DOHH2 (cell line): Measurements from ENCODE around the gene ASPSCR1.
A peak's percentile ranks its signal among the peaks of the same experiment; 100 is the strongest.

Experiments used
- H3F3A ChIP-seq: fragments of 200-600 bp; sonication (generic), shearing (Covaris generic); 2 replicates; pipeline ENCODE4 v1.6.0; 2016; ENCODE audit warnings: antibody characterized with exemption, mild to moderate bottlenecking; ENCODE audit not compliant: control insufficient read depth, insufficient read depth
- H3K27ac ChIP-seq: fragments of 200-600 bp; sonication (generic); 2 replicates; pipeline ENCODE4 v1.5.1; 2014; ENCODE audit warnings: low read depth, mild to moderate bottlenecking, low read length, moderate library complexity
- H3K27me3 ChIP-seq: fragments of 200-600 bp; sonication (generic); 2 replicates; pipeline ENCODE4 v1.6.1; 2014; ENCODE audit warnings: mild to moderate bottlenecking, low read length, mixed read lengths; ENCODE audit not compliant: control insufficient read depth
- H3K36me3 ChIP-seq: fragments of 200-600 bp; sonication (generic); 2 replicates; pipeline ENCODE4 v1.6.1; 2014; ENCODE audit warnings: mild to moderate bottlenecking, low read length, moderate library complexity, mixed read lengths; ENCODE audit not compliant: control insufficient read depth
- H3K4me1 ChIP-seq: fragments of 200-600 bp; sonication (generic); 2 replicates; pipeline ENCODE4 v1.6.1; 2014; ENCODE audit warnings: mild to moderate bottlenecking, low read length, mixed read lengths; ENCODE audit not compliant: control insufficient read depth
- H3K4me2 ChIP-seq: fragments of 200-600 bp; sonication (generic); 2 replicates; pipeline ENCODE4 v1.6.0; 2014; ENCODE audit warnings: mild to moderate bottlenecking, low read length, moderate library complexity
- H3K4me3 ChIP-seq: fragments of 200-600 bp; sonication (generic); 2 replicates; pipeline ENCODE4 v1.5.1; 2014; ENCODE audit warnings: mild to moderate bottlenecking, low read length, mixed read lengths
- H3K79me2 ChIP-seq: fragments of 200-600 bp; sonication (generic); 2 replicates; pipeline ENCODE4 v1.6.1; 2014; ENCODE audit warnings: mild to moderate bottlenecking, low read length, mixed read lengths; ENCODE audit not compliant: control insufficient read depth
- H3K9me2 ChIP-seq: fragments of 200-600 bp; sonication (generic); replicated peaks from 2 replicates; pipeline ENCODE4 v1.6.1; 2014; ENCODE audit warnings: mild to moderate bottlenecking, low read length, mixed read lengths; ENCODE audit not compliant: control insufficient read depth
- H3K9me3 ChIP-seq: fragments of 200-600 bp; sonication (generic); 2 replicates; pipeline ENCODE4 v1.6.1; 2014; ENCODE audit warnings: antibody characterized with exemption, low read length, mixed read lengths; ENCODE audit not compliant: control insufficient read depth, insufficient read depth
- H4K20me1 ChIP-seq: fragments of 200-600 bp; sonication (generic); 2 replicates; pipeline ENCODE4 v1.6.0; 2014; ENCODE audit warnings: low read depth, mild to moderate bottlenecking, antibody characterized with exemption, low read length, moderate library complexity; ENCODE audit not compliant: control insufficient read depth, insufficient read depth
- EZH2phosphoT487 ChIP-seq: fragments of 200-600 bp; sonication (generic); IDR thresholded peaks from 2 replicates; pipeline ENCODE4 v1.6.1; 2017; ENCODE audit warnings: borderline replicate concordance, mild to moderate bottlenecking, antibody characterized with exemption, low read length, moderate library complexity, mixed read lengths
- TF ChIP-seq, protein P1 (sequence below): fragments of 200-600 bp; sonication (generic); IDR thresholded peaks from one replicate; pipeline ENCODE4 v1.5.1; 2014; ENCODE audit warnings: antibody characterized with exemption, mild to moderate bottlenecking, low read depth, low read length; ENCODE audit not compliant: poor library complexity, severe bottlenecking

The ASPSCR1 gene

DNA sequence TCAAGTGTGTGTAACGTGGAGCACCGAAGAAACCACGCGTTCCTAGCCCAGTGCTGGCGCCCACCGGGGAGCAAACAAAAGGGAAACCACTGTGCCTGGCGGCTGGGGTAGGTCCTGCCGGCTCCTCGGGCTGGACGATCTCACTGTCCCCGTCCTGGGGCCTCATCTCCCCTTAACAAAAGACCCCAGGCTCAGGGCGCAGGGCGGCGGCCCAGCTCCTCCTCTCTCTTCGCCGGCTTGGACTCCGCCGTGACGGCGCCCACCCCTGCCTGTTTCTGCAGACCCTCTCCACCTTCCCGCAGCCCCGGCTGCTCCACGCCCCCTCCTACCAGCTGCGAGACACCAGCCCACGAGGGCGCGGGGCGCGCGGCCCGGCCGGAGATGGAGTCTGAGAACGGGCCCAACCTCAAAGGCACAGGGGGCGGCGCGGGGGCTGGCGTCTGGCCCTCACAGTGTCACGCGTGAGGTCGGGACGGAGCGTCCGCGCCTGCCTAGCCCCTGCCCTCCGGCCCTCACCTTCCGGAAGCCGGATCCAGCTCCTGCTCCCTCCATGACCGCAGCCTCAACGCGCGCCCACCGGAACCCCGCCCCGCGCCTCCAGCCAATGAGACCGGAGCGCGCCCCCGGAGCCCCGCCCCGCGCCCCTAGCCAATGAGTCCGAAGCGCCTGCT lies 45.0 kb downstream of the ASPSCR1 start, which contains the start of gene CENPX:
Gene CENPX, minus strand, starts transcription at position 569 of the 671 bp plus-strand sequence. Its CDS starts 17 bp downstream, at position 552.
- Histone ChIP-seq H3K9me2 (no peaks in the 10 kb centered on the region), H3K27ac (peak within 1 kb of the TSS; percentile 10; the same call in 1 of the 2 replicates), H3K4me3 (peak within 1 kb of the TSS; percentile 92), H3K4me1 (peaks cover 28% of the 10 kb centered on the region), H4K20me1 (peaks cover 8% of the 10 kb centered on the region; the same call in 1 of the 2 replicates), H3F3A (peaks cover 3% of the 10 kb centered on the region; the same call in 1 of the 2 replicates), H3K9me3 (no peaks in the 10 kb centered on the region), H3K36me3 (peaks cover 9% of the 10 kb centered on the region), H3K4me2 (peak within 1 kb of the TSS; percentile 89), H3K79me2 (peaks cover 35% of the 10 kb centered on the region), H3K27me3 (no peaks in the 10 kb centered on the region)
- TF ChIP-seq, protein P1, sequence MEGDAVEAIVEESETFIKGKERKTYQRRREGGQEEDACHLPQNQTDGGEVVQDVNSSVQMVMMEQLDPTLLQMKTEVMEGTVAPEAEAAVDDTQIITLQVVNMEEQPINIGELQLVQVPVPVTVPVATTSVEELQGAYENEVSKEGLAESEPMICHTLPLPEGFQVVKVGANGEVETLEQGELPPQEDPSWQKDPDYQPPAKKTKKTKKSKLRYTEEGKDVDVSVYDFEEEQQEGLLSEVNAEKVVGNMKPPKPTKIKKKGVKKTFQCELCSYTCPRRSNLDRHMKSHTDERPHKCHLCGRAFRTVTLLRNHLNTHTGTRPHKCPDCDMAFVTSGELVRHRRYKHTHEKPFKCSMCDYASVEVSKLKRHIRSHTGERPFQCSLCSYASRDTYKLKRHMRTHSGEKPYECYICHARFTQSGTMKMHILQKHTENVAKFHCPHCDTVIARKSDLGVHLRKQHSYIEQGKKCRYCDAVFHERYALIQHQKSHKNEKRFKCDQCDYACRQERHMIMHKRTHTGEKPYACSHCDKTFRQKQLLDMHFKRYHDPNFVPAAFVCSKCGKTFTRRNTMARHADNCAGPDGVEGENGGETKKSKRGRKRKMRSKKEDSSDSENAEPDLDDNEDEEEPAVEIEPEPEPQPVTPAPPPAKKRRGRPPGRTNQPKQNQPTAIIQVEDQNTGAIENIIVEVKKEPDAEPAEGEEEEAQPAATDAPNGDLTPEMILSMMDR: no peak
- TF ChIP-seq EZH2phosphoT487: no peak

DNA sequence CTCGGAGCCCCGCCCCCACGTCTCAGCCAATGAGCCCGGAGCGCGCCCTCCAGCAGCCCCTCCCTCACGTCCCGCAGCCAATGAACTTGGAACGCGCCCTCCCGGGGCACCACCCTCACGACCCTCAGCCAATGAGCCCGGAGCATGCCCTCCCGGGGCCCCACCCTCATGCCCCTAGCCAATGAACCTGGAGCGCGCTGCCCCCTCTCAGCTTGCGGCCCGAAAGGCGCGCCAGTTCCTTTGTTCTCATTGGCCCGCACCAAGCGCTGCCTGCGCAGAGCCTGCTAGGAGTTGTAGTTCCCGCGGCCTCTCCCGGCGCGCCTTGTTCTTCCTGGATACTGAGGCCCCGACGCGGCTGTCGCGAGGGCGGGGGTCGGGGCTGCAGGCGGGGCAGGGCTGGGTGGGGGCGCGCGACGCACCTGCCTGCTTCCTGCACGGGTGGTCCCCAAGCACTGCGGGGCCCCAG lies 45.6 kb downstream of the ASPSCR1 start, which contains the start of gene LRRC45:
Gene LRRC45, plus strand, starts transcription at position 325 of the 466 bp plus-strand sequence. CDS start 339 bp downstream, outside the sequence.
- H3K27ac ChIP-seq: peak within 1 kb of the TSS; percentile 10; the same call in 1 of the 2 replicates
- peaks cover 8% of the 10 kb centered on the region; the same call in 1 of the 2 replicates for H4K20me1 ChIP-seq

DNA sequence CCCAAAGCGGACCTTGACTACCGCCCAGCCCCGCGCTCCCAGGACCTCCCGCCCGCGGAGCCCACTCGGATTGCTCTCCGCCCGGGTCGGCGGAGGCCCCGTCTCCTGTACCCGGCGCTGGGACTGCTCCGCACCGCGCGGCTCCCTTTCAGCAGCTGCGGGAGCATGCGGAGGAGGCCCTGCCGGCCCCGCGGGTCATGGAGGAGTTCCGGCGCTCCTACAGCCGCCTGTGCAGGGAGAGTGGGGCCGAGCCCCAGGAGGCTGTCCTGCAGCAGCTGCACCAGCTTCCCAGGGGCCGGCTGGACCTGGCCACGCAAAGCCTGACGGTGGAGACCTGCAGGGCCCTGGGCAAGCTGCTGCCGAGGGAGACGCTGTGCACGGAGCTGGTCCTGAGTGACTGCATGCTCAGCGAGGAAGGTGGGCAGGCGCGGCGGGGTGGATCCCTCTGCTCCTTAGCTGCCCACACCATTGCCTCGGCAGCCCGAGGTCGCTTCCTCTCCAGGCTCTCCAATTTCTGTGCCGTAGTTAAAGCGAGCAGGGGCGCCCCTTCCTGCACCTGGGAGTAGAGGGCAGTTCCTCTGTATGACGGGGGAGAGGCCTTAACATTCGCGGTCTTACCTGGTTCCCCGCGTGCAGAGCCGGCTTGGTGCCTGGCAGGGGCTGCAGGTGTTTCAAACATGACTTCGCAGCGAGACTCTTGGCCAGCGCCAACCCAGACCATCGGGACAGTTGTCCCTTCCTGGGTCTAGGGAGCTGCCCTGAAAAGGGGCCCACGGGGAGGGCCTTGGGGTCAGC lies 46.2 kb downstream of the ASPSCR1 start:
- H3K36me3 ChIP-seq: peaks cover 3% of the 10 kb centered on the region
- peaks cover 25% of the 10 kb centered on the region for H3K4me1 ChIP-seq
- H4K20me1 ChIP-seq: peaks cover 5% of the 10 kb centered on the region; the same call in 1 of the 2 replicates

More for the DNA sequence above, 45.6 kb downstream of the ASPSCR1 start, which contains the start of gene LRRC45:
- peaks cover 3% of the 10 kb centered on the region; the same call in 1 of the 2 replicates for H3F3A ChIP-seq
- TF ChIP-seq, protein P1: no peak
- no peak for TF ChIP-seq EZH2phosphoT487
- H3K4me3 ChIP-seq: peak within 1 kb of the TSS; percentile 92
- peak within 1 kb of the TSS; percentile 89 for H3K4me2 ChIP-seq
- H3K9me3 ChIP-seq: no peaks in the 10 kb centered on the region
- H3K9me2 ChIP-seq: no peaks in the 10 kb centered on the region
- peaks cover 25% of the 10 kb centered on the region for H3K4me1 ChIP-seq
- H3K27me3 ChIP-seq: no peaks in the 10 kb centered on the region
- peaks cover 35% of the 10 kb centered on the region for H3K79me2 ChIP-seq
- peaks cover 9% of the 10 kb centered on the region for H3K36me3 ChIP-seq

More for the DNA sequence above, 46.2 kb downstream of the ASPSCR1 start:
- 0 out of 2 replicates have a peak, but pooled peaks cover under 1% of the 10 kb centered on the region for H3F3A ChIP-seq
- H3K27ac ChIP-seq: no peak overlapping the region
- H3K27me3 ChIP-seq: no peaks in the 10 kb centered on the region
- H3K9me2 ChIP-seq: no peaks in the 10 kb centered on the region
- peak overlapping the region; percentile 92 for H3K4me3 ChIP-seq
- TF ChIP-seq, protein P1: no peak
- TF ChIP-seq EZH2phosphoT487: no peak
- no peaks in the 10 kb centered on the region for H3K9me3 ChIP-seq
- H3K79me2 ChIP-seq: peaks cover 35% of the 10 kb centered on the region
- H3K4me2 ChIP-seq: peak overlapping the region; percentile 81
